Activated T-cell treated with anti-CD3 and anti-CD28 coated beads, Interleukin-2, amount 50 U/mL, for 48 hours (primary cell): Measurements from ENCODE around the gene CPED1.
"Not testable (repeated sequence)": the region's sequence is repeated elsewhere in the genome, so short reads cannot be mapped to it uniquely, and the experiment has no call there.

Experiments
- DNase-seq, 2 experiments: peaks; one replicate each; pipeline ENCODE4 v3.0.0-alpha.2; 2020

The CPED1 gene

GRCh38 chr7:121271916-121272315, 283.4 kb downstream of the CPED1 start:
- DNase-seq, result no peak

GRCh38 chr7:121272676-121273075, 284.2 kb downstream of the CPED1 start:
- no peak for DNase-seq

GRCh38 chr7:121273467-121274167, 285.1 kb downstream of the CPED1 start:
- no peak for DNase-seq

DNA sequence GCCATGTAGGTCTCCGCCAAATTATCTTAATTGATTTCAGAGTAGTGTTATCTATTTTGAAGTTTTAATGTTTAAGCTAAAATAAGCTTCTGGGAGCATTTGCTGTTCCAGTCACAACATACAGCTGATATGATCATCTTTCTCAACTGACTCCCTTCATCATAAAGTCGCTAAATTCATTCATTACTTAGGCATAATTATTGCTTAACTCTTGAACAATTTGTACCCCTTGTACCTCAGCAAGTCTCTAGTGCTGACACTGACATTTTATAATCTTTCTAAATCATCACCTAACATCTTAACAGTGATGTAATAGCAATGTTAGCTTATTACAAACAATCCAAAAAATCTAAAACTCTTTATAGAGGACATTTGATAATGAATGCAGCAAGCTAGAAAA, 286.0 kb downstream of the CPED1 start:
- DNase-seq, result no peak

GRCh38 chr7:121275204-121275603, 286.7 kb downstream of the CPED1 start:
- no peak for DNase-seq

- DNase-seq, result no peak
Measured at GRCh38 chr7:121276313-121276712, 287.8 kb downstream of the CPED1 start.

DNA sequence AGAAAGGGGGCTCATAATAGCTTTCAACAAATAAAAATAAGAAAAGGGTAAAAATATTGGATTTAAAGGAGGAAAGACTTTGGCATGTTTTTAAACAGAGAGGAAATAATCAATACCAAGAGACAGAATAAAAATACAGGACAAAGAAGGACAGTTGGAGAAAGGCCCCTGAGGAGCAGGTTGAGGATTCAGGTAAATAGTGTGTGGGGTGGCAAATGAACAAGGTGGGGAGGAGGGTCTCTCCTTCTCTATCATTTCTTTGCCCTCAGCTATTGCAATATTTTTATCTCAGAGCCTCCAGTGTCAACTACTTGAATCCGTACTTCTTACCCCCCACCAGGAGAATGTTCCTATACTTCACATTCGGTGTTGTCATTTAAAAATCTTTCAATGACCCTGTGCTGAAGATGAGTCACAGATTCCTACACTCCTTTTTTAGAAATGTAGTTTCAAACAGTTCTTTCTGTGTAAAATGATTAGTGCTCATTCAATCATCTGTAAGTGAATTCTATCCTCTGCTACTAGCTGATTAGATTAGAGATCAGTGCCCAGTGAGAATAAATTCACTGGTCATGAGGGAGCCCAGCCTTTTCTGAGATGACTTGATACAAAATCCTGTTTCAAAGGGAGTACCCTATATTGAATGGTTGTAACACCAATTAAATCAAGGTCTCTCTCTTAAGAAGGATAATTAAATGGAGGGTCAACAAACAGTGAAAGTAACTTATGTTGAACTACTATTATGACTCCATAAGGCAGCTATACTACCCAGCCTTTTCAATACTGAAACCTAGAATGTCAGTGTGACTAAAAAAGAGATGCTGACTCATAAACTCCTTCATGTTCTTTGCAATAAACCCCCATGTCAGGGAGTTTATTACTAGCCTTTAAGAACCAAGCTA, 289.9 kb downstream of the CPED1 start:
- DNase-seq, result no peak

- DNase-seq, result no peak
Measured at GRCh38 chr7:121279060-121279620, 290.6 kb downstream of the CPED1 start.

DNA sequence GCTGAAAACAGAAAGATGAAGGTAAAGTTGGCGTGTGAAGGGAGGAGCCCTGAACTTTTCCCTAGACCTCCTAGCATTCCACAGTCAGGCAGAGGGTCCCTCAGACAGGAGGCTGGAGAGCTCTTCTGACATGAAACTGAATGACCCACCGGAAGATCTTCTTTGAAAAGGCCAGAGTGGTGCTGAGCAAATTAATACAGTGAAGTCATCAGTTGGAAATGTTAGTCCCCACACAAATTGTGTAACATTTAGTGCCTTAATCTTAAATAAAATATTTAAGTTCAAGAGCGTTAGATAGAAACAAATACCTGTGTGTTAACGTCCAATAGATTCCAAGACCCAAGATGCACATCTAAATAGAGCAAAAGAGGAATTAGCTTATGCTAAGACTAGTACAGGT, 291.3 kb downstream of the CPED1 start:
- no peak for DNase-seq

DNA sequence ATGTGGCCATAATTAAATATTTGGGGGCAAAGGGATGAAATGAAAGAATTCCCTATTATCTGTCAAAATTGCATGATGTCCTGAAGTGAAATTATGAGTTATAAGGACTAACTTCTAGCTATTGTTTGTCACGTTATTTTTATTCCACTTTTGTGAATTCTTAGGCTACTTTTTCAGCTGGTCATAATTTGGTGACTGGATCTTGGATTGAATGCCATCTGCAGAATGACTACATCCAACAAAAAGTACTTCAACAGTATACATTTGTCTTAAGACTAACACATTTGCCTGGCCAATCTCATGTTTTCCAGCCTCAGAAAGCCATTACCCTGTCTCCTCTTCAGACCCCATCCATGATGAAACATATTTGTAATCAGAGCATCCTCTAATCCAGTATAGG, 292.1 kb downstream of the CPED1 start:
- no peak for DNase-seq

GRCh38 chr7:121282129-121282528, 293.6 kb downstream of the CPED1 start:
- DNase-seq, result no peak

- DNase-seq, result no peak
Measured at GRCh38 chr7:121285066-121285667, 296.7 kb downstream of the CPED1 start.

DNA sequence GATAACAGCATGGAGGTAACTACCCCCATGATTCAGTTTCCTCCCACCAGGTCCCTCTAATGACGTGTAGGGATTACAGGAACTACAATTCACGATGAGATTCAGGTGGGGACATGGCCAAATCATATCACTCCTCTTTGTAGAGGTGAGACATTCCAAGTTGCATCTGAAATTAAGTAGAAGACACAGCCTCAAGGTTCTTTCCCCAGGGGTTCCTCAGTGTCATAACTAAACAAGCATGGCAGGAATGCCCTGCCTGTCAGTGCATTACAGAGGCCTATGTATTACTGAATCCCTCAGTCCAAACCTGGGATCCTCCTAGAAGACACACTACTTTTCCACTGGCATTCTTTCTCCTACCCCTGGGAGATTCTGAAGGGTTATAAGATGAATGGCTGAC, 297.7 kb downstream of the CPED1 start:
- no peak for DNase-seq

DNA sequence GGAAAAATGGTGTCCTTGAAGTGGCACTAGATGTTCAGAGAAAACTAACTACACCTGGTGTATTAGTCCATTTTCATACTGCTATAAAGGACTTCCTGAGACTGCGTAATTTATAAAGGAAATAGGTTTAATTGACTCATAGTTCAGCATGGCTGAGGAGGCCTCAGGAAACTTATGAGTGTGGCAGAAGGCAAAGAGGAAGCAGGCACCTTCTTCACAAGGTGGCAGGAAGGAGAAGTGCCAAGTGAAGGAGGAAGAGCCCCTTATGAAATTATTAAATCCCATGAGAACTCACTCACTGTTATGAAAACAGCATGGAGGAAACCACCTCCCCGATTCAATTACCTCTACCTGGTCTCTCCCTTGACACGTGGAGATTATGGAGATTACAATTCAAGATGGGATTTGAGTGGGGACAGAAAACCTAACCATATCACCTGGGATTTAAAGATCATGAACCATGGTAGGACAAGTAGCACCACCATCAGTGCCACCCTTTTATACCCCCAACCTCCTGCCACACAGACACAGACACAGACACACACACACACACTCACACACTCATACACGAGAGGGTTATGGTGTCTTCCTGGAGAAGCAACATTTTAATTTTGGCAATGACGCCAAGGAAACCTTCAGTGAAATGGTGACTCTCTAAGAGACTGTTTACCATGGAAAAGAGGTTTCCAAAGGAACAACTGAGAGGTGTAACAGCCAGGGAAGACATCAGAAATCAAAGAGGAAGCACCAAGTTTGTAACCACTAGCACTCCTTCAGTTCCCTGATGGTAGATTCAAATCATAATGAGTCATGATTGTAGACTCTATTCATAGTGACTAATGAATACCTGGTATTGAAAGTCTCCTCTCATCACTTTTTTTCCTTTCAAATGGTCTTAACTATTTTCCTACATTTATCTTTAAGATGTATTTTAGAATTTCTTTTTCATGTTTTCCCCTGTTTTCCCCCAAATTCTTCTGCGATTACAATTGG, 298.5 kb downstream of the CPED1 start:
- no peak for DNase-seq

DNA sequence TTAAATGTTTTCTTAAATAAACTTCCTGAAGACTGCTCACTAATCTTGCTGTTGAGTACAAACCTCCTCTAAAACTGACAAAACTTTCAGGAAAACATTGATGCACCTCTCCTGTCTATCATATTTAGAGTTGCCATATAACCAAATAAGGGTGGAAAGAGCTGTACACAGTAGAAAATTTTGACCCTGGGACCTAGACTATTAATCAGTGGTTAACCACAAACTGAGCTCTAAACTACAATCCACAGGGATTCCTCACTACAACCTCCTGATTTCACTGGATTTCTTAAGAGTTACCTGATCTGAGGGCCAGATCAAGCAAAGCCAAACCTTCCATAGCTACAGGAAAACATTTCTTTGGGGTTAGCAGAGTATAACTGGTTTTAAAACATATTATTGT, 300.4 kb downstream of the CPED1 start:
- no peak for DNase-seq

DNA sequence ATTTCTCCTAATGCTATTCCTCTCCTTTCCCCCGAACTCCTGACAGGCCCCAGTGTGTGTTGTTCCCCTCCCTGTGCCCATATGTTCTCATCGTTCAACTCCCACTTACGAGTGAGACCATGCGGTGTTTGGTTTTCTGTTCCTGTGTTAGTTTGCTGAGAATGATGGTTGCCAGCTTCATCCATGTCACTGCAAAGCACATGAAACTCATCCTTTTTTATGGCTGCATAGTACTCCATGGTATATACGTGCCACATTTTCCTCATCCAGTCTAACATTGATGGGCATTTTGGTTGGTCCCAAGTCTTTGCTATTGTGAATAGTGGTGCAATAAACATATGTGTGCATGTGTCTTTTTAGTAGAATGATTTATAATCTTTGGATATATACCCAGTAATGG, 301.4 kb downstream of the CPED1 start:
- not testable (repeated sequence) for DNase-seq

DNA sequence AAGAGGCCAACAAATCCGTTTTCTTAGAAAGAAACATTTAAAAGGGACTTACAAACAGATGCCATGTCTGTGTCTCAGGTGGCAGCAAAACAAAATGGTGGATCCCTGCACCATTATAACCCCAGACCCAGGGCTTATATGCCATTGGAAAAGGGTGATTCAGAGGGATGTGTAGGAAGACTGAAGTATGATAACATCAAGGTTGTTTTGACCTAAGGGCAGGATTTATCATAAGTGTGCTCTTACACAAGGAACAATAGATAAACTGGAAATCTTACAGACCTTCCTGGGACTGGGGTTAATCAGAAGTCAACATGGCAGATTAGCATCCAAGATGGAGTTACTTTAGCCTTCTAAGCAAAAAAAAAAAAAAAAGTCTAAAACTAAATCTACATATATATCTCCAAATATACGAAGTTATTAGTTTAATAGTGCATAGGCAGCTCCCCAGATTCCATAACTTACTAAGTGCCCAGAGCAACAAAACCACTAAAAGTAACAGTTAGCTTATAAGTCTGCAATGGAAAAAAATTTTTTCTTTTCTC, 306.0 kb downstream of the CPED1 start:
- no peak for DNase-seq

DNA sequence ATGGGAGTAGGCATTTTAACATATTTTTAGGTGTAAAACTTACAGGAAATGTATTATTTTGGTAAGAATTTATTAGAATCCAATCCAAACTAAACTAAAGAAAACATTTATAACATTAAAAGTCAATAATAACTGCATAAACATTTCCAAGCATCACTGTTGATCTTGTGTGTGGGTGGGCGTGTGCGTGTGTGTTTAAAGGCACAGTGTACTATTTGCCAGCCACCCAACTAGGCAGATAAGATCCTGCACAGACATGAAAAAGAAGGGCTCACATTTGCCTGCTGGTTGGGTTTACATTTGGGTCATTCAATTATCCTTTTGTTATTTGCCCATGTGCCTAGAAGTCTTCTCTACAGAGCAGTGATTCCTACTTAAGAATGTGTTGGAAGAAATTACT, 309.3 kb downstream of the CPED1 start:
- DNase-seq, result no peak

DNA sequence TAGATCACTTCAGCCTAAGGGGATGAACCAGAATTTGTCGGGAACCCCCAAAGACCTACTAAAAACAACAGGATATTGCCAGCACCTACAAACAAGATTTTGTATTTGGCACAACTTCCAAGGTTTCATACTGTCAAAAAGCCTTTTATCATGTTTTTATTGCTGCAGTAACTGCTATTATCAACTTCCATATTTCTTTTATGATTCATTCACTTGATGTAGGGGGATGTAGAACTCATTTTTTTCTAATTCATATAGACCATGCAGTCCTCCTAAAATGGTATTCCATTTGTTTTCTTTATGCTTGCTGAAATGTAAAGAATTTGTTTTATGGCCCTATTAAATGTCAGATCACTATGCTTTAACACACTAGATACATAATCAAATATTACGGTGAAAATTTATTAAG, 310.3 kb downstream of the CPED1 start:
- no peak for DNase-seq

DNA sequence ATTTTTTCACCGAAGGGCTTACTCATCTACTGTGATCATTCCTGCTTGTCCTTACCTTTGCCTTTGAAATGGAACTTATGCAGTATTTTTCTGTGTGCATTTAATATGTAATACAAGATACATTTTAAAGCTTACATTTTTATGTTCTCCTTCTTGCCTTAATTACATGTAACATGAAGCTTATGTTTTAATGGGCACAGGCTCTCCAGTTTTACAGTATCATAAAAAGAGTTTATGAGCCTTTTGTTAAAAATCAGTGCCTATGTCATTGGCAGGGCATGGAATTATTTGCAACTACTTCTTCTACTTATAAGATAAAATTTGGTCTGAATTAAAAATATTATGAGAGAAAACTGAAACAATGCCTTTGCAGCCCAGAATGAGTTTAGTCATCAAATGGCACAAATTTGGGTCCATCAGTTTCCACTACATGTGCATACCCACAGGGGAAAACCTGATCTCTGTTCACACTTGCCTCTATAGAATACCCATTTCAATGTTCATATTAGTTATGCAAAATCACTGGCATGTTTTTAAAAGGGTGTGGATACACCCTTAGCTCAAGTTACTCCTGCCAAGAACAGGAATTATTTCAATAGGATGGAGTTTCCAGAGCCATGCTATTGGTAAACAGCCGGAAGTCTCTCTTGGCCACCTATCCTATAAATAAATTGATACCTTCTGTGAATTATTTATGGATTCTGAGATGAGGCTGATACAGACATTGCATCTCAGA, 312.3 kb downstream of the CPED1 start:
- no peak for DNase-seq
